Breast epithelium (tissue), 3 donors: ENCODE data around the gene SFI1.

Source experiments
- POLR2A ChIP-seq: fragments of 450-650 bp; IDR thresholded peaks from one replicate; pipeline ENCODE4 v1.6.1; 2016; ENCODE audit warnings: antibody characterized with exemption, mild to moderate bottlenecking, moderate library complexity
- TF ChIP-seq, protein P1 (sequence below), 3 donors: fragments of 450-650 bp; IDR thresholded peaks; one replicate each; pipeline ENCODE4 v1.5.1; 2016 to 2017; ENCODE audit warnings: antibody characterized with exemption in 3 of 3, mild to moderate bottlenecking in 3 of 3, moderate library complexity in 3 of 3

- TF ChIP-seq POLR2A: no peak
- TF ChIP-seq, protein P1, sequence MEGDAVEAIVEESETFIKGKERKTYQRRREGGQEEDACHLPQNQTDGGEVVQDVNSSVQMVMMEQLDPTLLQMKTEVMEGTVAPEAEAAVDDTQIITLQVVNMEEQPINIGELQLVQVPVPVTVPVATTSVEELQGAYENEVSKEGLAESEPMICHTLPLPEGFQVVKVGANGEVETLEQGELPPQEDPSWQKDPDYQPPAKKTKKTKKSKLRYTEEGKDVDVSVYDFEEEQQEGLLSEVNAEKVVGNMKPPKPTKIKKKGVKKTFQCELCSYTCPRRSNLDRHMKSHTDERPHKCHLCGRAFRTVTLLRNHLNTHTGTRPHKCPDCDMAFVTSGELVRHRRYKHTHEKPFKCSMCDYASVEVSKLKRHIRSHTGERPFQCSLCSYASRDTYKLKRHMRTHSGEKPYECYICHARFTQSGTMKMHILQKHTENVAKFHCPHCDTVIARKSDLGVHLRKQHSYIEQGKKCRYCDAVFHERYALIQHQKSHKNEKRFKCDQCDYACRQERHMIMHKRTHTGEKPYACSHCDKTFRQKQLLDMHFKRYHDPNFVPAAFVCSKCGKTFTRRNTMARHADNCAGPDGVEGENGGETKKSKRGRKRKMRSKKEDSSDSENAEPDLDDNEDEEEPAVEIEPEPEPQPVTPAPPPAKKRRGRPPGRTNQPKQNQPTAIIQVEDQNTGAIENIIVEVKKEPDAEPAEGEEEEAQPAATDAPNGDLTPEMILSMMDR (IDR thresholded peaks at IDR 0.05): no peak
Measured at GRCh38 chr22:31621507-31622124, 125.3 kb downstream of the SFI1 start.
